Caki2 (cell line): ENCODE data around the gene AKT1. TPM values are rescaled to one million over a fixed set of nuclear protein-coding genes. Genes with fewer than 3 reads are reported as not detected.

Source experiments
- DNase-seq: peaks from one replicate; pipeline ENCODE4 v3.0.0-alpha.2; 2015; ENCODE audit warnings: low read depth
- in situ Hi-C: cut with HindIII; loops from 2 replicates; pipeline ENCODE4 v1.10.0; 2016; ENCODE audit warnings: low sequenced_read_pairs, low pct_unique_long_range_greater_than_20kb, mixed read lengths
- total RNA-seq: library from RNA; depleted of rRNA; stranded (reverse); fragments of >200 nt; shearing (Covaris generic); gene quantifications from 2 replicates; pipeline ENCODE4 v1.2.3, GENCODE V29; 2014; ENCODE audit warnings: low replicate concordance

The AKT1 gene
- total RNA-seq, 1 experiment from 2014 or later = 177 TPM

GRCh38 chr14:104781271-104782077 is 14.1 kb downstream of the AKT1 start:
- in situ Hi-C loops = no loop called here
- DNase-seq = no peak

GRCh38 chr14:104780513-104781030 is 15.0 kb downstream of the AKT1 start:
- DNase-seq = no peak
- in situ Hi-C loops = no loop called here

- no peak for DNase-seq
- in situ Hi-C loops = no loop called here
Observed at GRCh38 chr14:104779776-104780512, 15.6 kb downstream of the AKT1 start.

DNA sequence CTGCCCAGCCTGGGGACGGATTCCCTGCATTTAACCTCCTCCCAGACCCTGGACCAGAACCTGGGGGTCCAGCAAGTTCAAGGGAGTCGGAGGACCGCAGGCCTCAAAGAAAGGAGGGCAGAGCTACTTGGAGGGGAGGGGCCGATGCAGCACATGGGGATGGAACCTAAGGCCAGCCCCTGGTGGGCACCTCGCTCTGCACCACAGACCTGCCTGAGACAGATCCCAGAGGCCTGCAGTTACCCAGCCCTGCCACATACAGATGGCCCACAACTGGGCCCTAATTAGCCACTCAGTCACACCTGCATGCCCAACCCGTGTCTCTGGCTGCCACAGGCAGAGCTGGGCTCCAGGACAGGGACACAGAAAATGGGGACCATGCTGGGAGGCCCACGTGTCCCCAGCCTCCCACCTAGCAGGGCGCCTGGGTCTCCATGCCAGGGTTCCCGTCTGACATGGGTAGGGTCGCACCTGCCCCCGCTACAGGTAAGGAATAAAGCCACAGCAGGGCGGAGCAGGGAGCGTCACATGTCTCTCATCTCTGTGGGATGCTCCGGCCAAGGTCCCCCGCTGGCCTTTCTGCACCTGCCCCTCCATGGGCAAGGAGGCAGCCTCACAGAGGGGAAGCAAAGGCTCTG is 16.7 kb downstream of the AKT1 start:
- no peak for DNase-seq
- in situ Hi-C loops = no loop called here

GRCh38 chr14:104777808-104778249 is 17.7 kb downstream of the AKT1 start:
- DNase-seq = no peak
- in situ Hi-C loops = no loop called here

DNA sequence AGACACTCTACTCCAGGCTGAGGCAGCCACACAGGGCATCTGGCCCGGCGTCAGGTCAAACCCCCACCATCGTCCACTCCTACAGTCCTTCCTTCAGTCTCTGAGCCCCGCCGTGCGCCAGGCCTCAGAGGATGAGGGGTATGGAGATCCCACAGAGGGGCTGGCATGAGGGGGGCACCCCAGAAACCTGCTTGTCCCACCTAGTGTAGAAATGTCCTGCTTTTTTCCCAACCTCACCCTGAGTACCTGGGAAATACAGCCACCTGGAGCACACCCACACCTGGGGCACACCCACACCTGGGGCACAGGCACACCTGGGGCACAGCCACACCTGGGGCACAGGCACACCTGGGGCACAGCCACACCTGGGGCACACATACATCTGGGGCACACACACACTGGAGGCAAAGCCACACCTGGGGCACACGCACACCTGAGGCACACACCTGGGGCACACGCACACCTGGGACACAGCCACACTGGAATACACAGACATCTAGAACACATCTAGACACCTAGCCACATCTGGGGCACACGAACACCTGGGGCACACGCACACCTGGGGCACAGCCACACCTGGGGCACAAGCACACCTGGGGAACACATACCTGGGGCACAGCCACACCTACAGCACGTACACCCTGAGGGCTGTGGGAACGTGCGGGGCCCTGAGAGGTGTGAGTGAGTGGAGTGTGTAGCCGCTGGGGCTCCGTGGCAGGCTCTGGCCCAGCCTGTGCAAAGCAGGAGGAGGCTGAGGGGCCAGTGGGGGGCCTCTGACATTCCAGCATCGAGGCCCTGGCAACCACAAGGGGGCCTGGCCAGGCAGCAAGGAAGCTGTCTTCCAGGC is 18.4 kb downstream of the AKT1 start:
- in situ Hi-C loops = no loop called here
- DNase-seq = no peak

GRCh38 chr14:104776481-104776880 is 19.1 kb downstream of the AKT1 start:
- in situ Hi-C loops = no loop called here
- no peak for DNase-seq

DNA sequence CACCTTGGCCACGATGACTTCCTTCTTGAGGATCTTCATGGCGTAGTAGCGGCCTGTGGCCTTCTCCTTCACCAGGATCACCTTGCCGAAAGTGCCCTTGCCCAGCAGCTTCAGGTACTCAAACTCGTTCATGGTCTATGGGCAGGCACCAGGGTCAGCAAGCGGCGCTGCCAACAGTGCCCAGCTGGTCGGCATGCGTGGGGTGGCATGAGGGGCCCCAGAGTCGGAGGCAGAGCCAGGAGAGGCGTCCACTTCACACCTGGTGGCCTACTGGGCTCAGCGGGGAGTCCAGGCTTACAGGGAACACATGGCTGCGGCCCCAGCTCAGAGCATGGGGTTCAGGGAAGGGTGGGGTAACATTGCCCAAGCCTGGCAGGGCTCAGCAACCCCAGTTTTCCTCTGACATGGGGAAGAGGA is 20.5 kb downstream of the AKT1 start:
- DNase-seq = no peak
- in situ Hi-C loops = no loop called here

DNA sequence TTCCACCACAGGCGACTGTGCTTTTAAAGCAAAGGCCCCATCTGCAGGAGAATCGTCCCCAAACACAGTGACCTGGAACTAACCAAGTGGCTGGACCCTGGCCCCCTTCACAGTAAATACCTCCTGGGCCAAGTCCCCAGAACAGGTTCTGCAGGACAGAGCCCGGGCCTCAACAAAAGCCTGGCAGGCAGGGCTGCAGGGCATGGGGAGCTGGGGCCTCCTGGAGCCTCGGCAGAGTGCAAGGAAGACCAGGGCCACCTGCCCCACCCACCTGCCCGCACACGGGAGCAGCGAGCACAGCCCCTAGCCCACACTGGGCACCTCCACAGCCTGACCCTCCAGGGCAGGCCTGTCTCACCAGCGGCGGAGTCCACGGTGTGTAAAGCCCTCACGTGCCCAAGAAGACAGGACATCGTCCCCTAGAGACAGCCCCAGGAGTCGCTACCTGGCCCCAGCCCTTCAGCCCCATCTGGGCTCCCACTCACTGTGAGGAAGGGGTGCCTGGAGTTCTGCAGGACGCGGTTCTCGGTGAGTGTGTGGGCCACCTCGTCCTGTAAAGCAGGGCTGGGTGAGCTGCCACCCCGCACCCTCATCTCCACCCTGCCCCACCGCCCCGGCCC is 21.0 kb downstream of the AKT1 start:
- in situ Hi-C loops = no loop called here
- DNase-seq = no peak

DNA sequence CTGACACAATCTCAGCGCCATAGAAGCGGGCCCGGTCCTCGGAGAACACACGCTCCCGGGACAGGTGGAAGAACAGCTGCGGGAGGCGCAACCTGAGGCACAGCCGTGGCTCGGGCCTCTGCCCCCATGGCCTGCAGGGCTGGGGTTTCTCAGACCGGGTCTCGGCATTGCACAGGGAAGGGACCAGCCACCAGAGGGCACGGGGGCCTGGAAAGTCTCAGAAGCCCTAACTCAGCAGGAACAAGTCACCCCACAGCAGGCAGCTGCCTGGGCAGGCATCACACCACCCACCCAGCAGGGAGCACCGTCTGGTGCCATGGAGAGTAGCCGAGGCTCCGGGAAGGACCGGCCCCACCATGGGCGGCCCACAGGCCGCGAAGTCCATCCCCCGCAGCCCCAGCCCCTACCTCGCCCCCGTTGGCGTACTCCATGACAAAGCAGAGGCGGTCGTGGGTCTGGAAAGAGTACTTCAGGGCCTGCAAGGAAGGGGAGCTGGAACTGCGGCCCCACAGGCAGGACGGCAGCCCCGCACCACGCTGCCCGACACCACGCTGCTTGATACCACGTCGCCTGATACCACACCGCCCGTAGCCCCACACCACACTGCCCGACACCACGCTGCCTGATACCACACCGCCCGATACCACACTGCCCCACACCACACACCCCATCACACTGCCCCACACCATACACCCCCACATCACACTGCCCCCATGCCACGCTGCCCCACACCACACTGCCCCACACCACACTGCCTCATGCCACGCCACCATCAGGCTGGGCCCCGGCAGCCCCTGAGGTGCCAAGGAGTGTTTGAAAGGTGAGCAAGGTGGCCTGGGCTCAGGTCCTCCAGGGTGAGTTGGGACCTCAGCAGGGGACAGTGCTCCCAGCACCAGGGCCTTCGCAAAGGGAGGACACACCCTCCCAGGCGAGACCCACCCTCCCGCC is 21.8 kb downstream of the AKT1 start:
- DNase-seq = no peak
- in situ Hi-C loops = no loop called here

DNA sequence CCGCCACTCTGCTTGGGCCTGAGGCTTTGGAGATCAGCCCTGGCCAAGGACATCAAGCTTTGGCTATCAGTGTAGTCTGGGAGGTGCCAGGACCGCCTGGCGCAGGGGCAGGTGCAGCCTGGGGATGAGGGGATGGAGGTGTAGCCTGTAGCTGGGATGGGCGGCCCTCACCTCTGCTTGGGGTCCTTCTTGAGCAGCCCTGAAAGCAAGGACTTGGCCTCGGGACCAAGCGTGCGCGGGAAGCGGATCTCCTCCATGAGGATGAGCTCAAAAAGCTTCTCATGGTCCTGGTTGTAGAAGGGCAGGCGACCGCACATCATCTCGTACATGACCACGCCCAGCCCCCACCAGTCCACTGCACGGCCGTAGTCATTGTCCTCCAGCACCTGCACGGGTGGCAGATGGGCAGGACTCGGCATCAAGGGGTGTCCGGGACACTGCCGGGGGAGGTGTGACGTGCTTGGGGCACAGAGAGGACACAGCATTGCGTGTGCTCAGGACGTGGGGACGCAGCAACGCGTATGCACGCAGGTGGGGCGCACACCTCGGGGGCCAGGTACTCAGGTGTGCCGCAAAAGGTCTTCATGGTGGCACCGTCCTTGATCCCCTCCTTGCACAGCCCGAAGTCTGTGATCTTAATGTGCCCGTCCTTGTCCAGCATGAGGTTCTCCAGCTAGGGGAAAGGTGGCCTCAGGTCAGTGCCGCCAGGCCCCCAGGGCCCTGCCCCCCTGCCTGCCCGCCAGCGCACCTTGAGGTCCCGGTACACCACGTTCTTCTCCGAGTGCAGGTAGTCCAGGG is 22.6 kb downstream of the AKT1 start:
- in situ Hi-C loops = no loop called here
- DNase-seq = no peak

GRCh38 chr14:104771918-104772706 is 23.4 kb downstream of the AKT1 start:
- in situ Hi-C loops = no loop called here

GRCh38 chr14:104771374-104771773 is 24.2 kb downstream of the AKT1 start:
- DNase-seq = no peak
- in situ Hi-C loops = no loop called here

More at GRCh38 chr14:104771918-104772706, 23.4 kb downstream of the AKT1 start:
- DNase-seq = no peak

DNA sequence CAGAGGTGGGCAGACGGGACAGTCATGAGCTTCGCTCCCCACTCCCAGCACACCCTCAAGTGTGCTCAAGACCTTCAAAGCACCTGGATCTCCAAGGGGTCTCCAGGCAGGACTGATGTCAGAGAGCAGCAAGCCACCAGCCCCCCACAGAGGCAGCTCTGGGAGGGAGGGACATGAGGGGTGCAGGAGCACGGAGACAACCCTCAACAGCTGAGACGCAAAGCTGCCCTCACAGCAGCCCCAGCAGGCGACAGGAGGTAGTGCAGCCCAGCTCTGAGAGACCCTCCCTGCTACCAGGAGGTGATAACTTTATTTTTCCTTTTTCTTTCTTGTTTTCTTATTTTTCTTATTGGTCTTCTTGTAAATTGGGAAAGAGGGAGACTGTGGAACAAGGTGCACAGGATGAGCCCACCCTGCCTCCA is 24.7 kb downstream of the AKT1 start:
- in situ Hi-C loops = no loop called here
- no peak for DNase-seq

- no peak for DNase-seq
- in situ Hi-C loops = no loop called here
Observed at GRCh38 chr14:104770072-104770579, 25.4 kb downstream of the AKT1 start.
